Stimulated activated CD4-positive, alpha-beta T cell treated with anti-CD3 and anti-CD28 coated beads, TNF-alpha, amount 100 ng/mL, for 1 hour (primary cell): ENCODE measurements around the gene DCLK2.

Experiments used
- DNase-seq, 3 donors: peaks; one replicate each; pipeline ENCODE4 v3.0.0-alpha.2; 2020; ENCODE audit warnings: low read depth in 3 of 3, low spot score in 1 of 3

Gene DCLK2

GRCh38 chr4:150234246-150234645 lies 156.0 kb downstream of the DCLK2 start:
- DNase-seq, result no peak

DNA sequence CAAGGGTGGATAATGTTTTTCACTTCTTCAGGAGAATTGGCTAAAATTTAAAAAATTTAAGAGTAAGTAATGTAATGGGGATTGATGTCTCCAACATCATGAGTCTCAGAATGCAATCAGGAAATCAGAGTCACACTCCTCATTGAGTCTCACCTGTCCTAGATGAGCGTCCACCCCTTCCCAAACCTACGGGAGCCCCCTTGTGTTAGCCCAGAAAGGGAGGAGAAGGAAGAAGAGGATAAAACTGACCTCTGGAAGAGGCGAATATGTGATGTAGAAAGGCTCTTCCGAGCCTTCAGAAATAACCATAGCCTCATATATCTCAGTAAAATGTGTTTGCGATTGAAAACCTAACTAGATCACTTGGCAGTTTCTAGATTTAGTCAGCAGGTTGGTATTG lies 157.1 kb downstream of the DCLK2 start:
- DNase-seq, result no peak

DNA sequence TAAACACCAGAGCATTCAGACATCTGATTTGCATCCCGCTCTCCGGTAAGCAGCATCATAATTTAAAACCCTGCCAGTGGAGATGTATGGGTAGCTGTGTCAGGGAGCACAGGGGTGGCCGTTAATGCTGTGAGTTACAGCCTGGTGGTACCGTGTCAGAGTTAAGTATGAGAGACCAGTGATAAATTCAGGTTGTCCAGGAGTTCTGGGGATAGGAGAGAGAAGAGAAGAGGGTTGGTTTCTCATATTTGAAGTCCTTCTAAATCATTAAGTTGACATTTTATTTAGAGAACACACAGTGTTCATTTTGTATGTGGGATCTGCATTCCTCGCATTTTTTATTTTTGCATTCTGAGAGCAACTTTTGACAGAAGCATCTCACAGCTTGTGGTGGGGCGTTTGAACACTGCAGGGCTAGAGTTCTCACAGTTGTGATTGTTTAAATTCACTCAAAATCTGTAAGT lies 157.6 kb downstream of the DCLK2 start:
- DNase-seq, result no peak

DNA sequence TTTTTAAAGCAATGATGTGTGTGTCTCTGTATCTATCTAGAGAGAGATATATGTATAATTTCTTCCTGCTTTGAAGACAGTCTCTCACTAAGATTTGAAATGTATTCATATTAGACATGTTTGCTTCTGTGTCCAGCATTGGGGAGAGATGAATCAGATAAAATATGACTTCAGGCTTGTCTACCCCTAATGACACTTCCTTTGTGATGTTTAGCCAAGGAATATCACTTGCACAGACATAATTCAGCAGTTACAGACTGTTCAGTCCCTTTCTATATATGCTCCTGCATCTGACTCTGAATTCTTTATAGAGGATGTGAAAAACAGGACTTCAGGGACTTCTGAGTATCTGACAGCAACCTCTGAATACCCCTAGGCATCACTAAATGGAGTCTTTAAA lies 158.4 kb downstream of the DCLK2 start:
- no peak for DNase-seq

DNA sequence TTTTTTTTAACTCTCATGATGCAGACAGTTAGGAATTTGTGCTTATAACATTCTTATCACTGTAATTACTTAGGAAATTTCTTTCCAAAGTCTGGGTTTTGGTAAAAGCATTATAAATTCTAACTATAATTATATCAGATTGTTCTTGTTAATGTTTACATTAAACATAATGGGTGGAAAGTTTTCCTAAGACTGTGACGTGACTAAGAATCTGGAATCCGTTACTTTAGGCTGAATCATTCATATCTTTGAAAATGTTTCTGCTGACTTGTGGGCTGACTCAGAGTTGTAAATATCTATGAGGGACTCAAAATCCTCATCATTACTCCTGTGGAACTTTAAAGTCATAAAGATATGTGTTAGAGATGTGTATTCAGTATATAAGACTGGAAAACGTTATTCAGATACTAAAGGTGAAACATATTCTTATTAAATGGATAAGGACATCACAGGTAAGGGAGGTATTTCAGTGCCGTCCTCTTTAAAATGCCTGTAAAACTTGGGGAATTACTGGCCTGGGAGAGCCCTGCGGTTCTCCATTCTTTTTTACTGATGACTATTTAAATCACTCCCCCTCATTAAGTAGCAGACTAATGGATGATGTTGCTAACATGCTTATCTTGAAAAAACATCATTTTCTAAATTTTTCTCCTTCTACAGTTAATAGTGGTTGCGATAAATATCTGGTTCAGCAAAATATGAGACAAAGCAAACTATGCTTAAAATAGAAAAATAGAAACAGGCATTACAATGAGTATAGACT lies 159.0 kb downstream of the DCLK2 start:
- no peak for DNase-seq

- DNase-seq, result no peak
Observed at GRCh38 chr4:150238591-150238990, 160.3 kb downstream of the DCLK2 start.

DNA sequence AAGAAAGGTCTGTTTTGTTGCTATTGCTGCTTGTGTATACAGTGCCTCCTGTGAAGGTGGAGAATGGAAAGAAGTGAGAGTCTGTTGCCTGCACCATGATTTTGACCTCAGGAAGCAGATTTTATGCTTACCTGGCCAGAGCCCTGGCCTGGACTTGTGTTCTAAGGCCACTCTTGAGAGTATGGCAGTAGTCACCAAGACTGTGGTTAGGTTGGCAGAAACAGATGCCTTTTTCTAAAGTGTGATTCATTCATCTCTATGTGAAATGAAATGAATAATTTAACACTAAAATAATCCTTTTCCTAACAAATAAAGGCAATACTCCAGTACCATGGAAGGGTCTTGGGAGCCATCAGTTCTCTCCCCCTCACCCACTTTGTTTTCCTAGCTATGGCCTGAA lies 161.8 kb downstream of the DCLK2 start:
- no peak for DNase-seq

GRCh38 chr4:150242820-150243458 lies 164.7 kb downstream of the DCLK2 start:
- DNase-seq, result no peak

DNA sequence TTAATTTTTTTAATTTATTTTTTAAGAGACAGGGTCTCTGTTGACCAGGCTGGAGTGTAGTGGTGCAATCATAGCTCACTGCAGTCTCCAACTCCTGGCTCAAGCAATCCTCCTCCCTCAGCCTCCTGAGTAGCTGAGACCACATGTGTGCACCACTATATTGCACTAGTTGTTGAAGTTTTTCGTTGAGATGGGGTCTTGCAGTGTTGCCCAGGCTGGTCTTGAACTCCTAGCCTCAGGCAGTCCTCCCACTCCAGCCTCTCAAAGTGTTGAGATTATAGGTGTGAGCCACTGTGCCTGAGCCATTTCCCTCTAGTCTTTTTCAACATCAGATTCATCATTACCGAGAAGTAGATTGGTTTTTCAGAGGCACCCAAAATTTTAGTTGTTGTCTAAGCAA lies 165.7 kb downstream of the DCLK2 start:
- no peak for DNase-seq

DNA sequence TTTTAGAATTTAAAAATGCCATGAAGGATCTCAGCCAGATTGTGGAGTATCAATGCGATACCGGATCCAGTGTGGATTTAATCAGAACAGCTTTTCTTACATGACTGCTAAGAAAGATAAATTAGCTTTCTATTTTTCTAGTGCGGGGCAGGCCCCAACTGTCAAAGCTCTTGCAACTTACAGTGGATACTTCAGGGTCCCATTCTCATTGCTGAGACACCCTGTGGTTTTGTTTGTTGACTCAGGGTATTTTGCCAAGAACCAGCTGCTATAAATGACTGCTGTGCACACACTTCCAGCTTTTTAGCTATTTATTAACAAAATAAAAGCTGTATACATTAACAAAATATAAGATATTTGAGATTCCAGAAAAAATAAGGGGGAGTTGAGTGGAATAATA lies 166.4 kb downstream of the DCLK2 start:
- DNase-seq, result no peak

DNA sequence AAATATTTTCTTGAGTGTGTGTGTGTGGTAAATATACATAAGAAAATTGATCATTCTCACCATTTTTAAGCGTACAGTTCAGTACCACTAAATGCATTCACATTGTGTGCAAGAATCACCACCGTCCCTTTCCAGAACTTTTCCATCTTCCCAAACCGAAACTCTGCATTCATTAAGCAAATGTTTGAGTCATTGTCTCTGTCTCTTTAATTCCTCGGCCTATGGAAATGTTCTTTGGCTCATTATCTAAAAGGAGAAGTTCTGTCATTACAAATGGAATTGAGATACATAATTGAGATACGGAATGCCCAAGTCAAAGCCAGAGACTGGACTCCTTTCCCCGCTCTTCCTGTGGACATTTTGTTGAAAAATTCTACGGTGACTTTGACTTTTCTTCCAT lies 168.9 kb downstream of the DCLK2 start:
- DNase-seq, result no peak

GRCh38 chr4:150248181-150248580 lies 169.9 kb downstream of the DCLK2 start:
- DNase-seq, result no peak

- no peak for DNase-seq
Observed at GRCh38 chr4:150250293-150250997, 172.2 kb downstream of the DCLK2 start.

- DNase-seq, result no peak
Observed at GRCh38 chr4:150250998-150251651, 172.9 kb downstream of the DCLK2 start.

DNA sequence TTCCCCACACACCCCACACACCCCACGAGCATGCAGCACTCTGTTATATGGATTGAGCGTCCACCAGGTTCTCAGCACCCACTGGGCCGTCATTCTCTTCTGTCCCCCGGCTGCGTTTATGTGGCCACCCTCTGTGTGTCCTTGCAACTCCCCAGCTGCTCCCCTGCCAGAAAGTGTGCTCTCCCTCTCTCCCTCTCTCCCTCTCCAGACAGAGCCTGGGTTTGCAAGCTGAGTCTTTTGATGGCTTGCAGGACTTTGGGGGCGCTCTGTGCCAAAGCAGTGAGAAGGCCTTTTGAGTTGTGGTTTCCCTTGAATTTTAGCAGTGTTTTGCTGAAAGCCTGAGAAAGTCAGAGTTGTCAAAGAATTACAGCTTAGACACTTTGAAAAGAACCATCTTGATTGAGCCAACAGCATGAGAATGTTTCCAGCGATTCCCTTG lies 173.5 kb downstream of the DCLK2 start:
- no peak for DNase-seq

- DNase-seq, result no peak
Observed at GRCh38 chr4:150252306-150252705, 174.1 kb downstream of the DCLK2 start.

DNA sequence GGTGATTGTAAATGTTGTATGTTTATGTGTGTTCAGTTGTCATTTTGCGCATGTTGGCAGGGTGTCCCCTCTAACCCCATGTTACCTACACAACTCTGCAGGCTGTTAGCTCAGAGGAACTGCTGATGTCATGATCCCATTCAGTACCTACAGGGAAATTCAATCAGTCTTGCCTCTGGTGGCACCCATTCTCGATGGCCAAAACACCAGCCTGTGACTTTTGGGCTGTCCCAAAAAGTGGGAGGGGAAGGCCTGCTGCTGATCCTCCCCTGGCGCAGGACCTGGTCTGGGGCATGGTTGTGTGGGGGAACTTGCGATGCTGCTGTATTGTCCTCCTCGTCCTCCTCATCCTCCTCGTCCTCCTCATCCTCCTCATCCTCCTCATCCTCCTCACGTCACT lies 174.5 kb downstream of the DCLK2 start:
- no peak for DNase-seq

GRCh38 chr4:150253416-150253815 lies 175.2 kb downstream of the DCLK2 start:
- DNase-seq, result no peak

DNA sequence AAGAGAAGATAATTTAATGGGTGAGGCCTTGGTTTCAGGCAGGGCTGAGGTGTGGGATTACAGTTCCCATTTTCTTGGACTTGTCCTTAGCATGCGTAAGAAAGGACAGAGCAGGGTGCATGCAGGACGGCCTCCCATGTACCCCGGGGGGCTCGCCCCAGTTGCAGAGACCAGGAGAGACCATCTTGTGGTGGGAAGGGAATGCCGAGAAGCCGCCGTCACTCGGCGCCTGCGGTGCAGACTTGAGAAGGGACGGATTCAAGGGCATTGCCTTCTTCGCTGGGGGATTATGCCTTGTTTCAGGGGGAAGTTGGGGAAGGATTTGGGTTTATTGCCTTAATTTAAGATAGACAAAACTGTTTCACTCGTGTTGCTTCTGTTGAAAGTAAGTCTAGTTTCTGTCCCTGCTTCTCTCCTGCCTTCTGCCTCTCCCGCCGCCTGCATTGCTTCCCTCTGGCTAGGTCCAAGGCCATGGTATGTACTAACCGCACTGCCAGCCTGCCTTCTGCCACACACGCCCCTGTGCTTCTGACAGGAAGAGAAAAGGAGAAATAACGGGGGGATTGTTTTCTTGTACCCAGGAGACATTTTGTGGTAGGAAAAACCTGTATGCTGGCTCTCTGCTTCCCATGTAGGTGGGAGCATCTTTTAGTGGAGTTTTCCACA lies 175.9 kb downstream of the DCLK2 start:
- DNase-seq, result no peak

- no peak for DNase-seq
Observed at GRCh38 chr4:150255610-150256224, 177.5 kb downstream of the DCLK2 start.

GRCh38 chr4:150256225-150256620 lies 178.0 kb downstream of the DCLK2 start:
- DNase-seq, result no peak
